MM.1S (cell line): ENCODE measurements around the gene EPHA2.

Experiments
- DNase-seq: peaks from one replicate; pipeline ENCODE4 v3.0.0-alpha.2; 2015
- H2AFZ ChIP-seq: fragments of 300-600 bp; sonication (generic); 2 replicates; pipeline ENCODE4 v1.6.0; 2016; ENCODE audit warnings: antibody characterized with exemption, low read length
- H3F3A ChIP-seq: fragments of 300-600 bp; sonication (generic); 2 replicates; pipeline ENCODE4 v1.6.1; 2016; ENCODE audit warnings: mild to moderate bottlenecking, antibody characterized with exemption, low read length, moderate library complexity, mixed read lengths; ENCODE audit not compliant: insufficient read depth
- H3K27ac ChIP-seq: fragments of 300-600 bp; sonication (generic); 2 replicates; pipeline ENCODE4 v1.5.1; 2016; ENCODE audit warnings: mild to moderate bottlenecking, low read length
- H3K27me3 ChIP-seq: fragments of 300-600 bp; sonication (generic); replicated peaks from 2 replicates; pipeline ENCODE4 v1.6.0; 2016; ENCODE audit warnings: low read length; ENCODE audit not compliant: insufficient read depth
- H3K36me3 ChIP-seq: fragments of 300-600 bp; sonication (generic); replicated peaks from 2 replicates; pipeline ENCODE4 v1.6.1; 2016; ENCODE audit warnings: mild to moderate bottlenecking, low read length, mixed read lengths; ENCODE audit not compliant: insufficient read depth
- H3K4me1 ChIP-seq: fragments of 300-600 bp; sonication (generic); 2 replicates; pipeline ENCODE4 v1.6.1; 2016; ENCODE audit warnings: low read length, mixed read lengths
- H3K4me2 ChIP-seq: fragments of 300-600 bp; sonication (generic); 2 replicates; pipeline ENCODE4 v1.6.0; 2016; ENCODE audit warnings: low read depth, low read length
- H3K4me3 ChIP-seq: fragments of 300-600 bp; sonication (generic); 2 replicates; pipeline ENCODE4 v1.5.1; 2016; ENCODE audit warnings: low read length, mixed read lengths
- H3K79me2 ChIP-seq: fragments of 300-600 bp; sonication (generic); 2 replicates; pipeline ENCODE4 v1.6.1; 2016; ENCODE audit warnings: mixed run types, low read length, mixed read lengths
- H3K9ac ChIP-seq: fragments of 300-600 bp; sonication (generic); 2 replicates; pipeline ENCODE4 v1.6.1; 2016; ENCODE audit warnings: low read length, mixed read lengths
- H3K9me2 ChIP-seq: fragments of 300-600 bp; sonication (generic); replicated peaks from 2 replicates; pipeline ENCODE4 v1.6.1; 2016; ENCODE audit warnings: mild to moderate bottlenecking, low read length, mixed read lengths; ENCODE audit not compliant: insufficient read depth
- H3K9me3 ChIP-seq: fragments of 300-600 bp; sonication (generic); replicated peaks from 2 replicates; pipeline ENCODE4 v1.6.1; 2016; ENCODE audit warnings: mild to moderate bottlenecking, low read length, mixed read lengths; ENCODE audit not compliant: insufficient read depth
- H4K20me1 ChIP-seq: fragments of 300-600 bp; sonication (generic); 2 replicates; pipeline ENCODE4 v1.6.1; 2016; ENCODE audit warnings: mild to moderate bottlenecking, low read length, moderate library complexity, mixed read lengths; ENCODE audit not compliant: insufficient read depth
- CTCF ChIP-seq: fragments of 300-600 bp; sonication (generic); IDR thresholded peaks from 2 replicates; pipeline ENCODE4 v1.5.1; 2016; ENCODE audit warnings: antibody characterized with exemption, low read length, mixed read lengths
- EZH2 ChIP-seq: fragments of 300-600 bp; sonication (generic); optimal IDR thresholded peaks from 2 replicates; pipeline ENCODE3; 2017; ENCODE audit warnings: low read depth, mild to moderate bottlenecking, antibody characterized with exemption, low read length, mixed read lengths
- EZH2phosphoT487 ChIP-seq: fragments of 300-600 bp; sonication (generic); IDR thresholded peaks from 2 replicates; pipeline ENCODE4 v1.6.1; 2018; ENCODE audit warnings: antibody characterized with exemption, low read length

EPHA2 gene

DNA sequence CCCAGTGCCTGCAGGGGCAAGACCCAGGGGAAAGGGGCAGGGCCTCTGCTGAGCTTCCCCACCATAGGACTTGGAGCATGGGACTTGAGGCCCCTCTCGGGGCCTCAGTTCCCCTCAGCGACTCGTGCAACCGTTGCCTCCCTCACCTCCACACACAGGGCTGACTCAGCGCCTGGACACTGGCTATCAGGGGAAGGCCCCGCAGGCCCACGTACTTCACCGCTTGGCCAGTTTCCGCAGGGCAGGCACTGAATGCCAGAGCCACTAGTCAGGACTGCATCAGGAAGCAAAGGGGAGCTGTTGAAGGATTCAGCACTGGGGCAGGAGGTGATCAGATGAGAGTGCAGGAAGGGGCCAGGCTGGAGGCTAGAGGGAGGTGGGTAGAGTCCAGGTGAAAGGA lies 66.9 kb downstream of the EPHA2 start:
- no peak overlapping the region for H2AFZ ChIP-seq
- TF ChIP-seq CTCF (no peak), EZH2phosphoT487 (no peak), EZH2 (no peak)
- H3F3A ChIP-seq: no peaks in the 10 kb centered on the region
- DNase-seq: no peak
- no peaks in the 10 kb centered on the region for H3K9me2 ChIP-seq
- H3K4me3 ChIP-seq: no peak overlapping the region
- H3K4me2 ChIP-seq: no peak overlapping the region
- no peak overlapping the region for H3K9ac ChIP-seq
- peaks cover 62% of the 10 kb centered on the region for H3K27me3 ChIP-seq
- no peaks in the 10 kb centered on the region for H3K9me3 ChIP-seq
- no peaks in the 10 kb centered on the region for H3K36me3 ChIP-seq
- H3K27ac ChIP-seq: no peak overlapping the region
- H3K79me2 ChIP-seq: no peaks in the 10 kb centered on the region
- no peaks in the 10 kb centered on the region for H3K4me1 ChIP-seq
- no peaks in the 10 kb centered on the region for H4K20me1 ChIP-seq

DNA sequence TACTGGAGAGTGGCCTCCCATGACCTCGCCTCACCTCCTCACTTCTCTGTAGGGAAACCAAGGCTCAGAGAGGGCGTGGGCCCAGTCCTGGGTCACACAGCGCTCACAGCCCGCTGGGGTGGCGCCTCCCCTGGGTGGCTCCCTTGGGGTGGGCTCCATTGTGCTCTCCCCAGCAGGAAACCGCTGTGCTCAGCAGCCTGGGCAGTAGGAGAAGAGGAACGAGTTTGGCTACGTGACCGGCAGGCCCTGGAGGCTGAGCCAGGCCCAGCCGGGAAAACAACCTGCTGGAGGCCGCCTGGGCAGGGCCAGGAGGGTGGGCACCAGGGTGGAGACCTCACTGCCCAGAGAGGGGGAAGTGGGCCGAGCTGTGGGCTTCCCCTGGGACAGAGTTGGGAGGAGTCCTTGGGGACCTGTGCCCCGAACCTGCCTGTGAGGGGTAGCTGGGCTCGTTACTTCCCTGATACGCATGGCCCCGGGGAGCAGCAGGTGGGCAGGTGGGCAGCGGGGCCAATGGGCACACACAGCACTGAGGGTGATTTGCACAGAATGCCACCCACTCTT lies 67.4 kb downstream of the EPHA2 start:
- no peak overlapping the region for H3K9ac ChIP-seq
- H3F3A ChIP-seq: no peaks in the 10 kb centered on the region
- H4K20me1 ChIP-seq: no peaks in the 10 kb centered on the region
- no peaks in the 10 kb centered on the region for H3K9me2 ChIP-seq
- no peak for DNase-seq
- no peak overlapping the region for H3K4me2 ChIP-seq
- H3K4me1 ChIP-seq: no peaks in the 10 kb centered on the region
- no peaks in the 10 kb centered on the region for H3K79me2 ChIP-seq
- H3K36me3 ChIP-seq: no peaks in the 10 kb centered on the region
- no peaks in the 10 kb centered on the region for H3K9me3 ChIP-seq
- H3K27me3 ChIP-seq: peaks cover 57% of the 10 kb centered on the region
- no peak overlapping the region for H2AFZ ChIP-seq
- no peak for TF ChIP-seq CTCF
- TF ChIP-seq EZH2phosphoT487: no peak
- no peak for TF ChIP-seq EZH2
- H3K27ac ChIP-seq: no peak overlapping the region
- H3K4me3 ChIP-seq: no peak overlapping the region

- TF ChIP-seq CTCF: no peak
- TF ChIP-seq EZH2: no peak
- no peak for TF ChIP-seq EZH2phosphoT487
- no peak overlapping the region for H3K27ac ChIP-seq
These were observed 68.1 kb downstream of the EPHA2 start for GRCh38 chr1:16087733-16088132.

More at GRCh38 chr1:16087733-16088132, 68.1 kb downstream of the EPHA2 start:
- no peaks in the 10 kb centered on the region for H3K9me2 ChIP-seq
- H3K79me2 ChIP-seq: no peaks in the 10 kb centered on the region
- H3K4me1 ChIP-seq: no peaks in the 10 kb centered on the region
- H3K4me2 ChIP-seq: no peak overlapping the region
- no peak overlapping the region for H3K4me3 ChIP-seq
- H3K9ac ChIP-seq: no peak overlapping the region
- no peaks in the 10 kb centered on the region for H3K36me3 ChIP-seq
- H4K20me1 ChIP-seq: no peaks in the 10 kb centered on the region
- no peaks in the 10 kb centered on the region for H3K9me3 ChIP-seq
- no peak overlapping the region for H2AFZ ChIP-seq
- H3F3A ChIP-seq: no peaks in the 10 kb centered on the region
- no peak for DNase-seq
- H3K27me3 ChIP-seq: peaks cover 50% of the 10 kb centered on the region
